A673 (cell line): Measurements from ENCODE around the gene CD302.

ENCODE experiments used
- EZH2 ChIP-seq: fragments of 200-600 bp; sonication (generic); IDR thresholded peaks from 2 replicates; pipeline ENCODE4 v1.6.1; 2017; ENCODE audit warnings: borderline replicate concordance, low read depth, mild to moderate bottlenecking, mixed read lengths, antibody characterized with exemption, low read length; ENCODE audit not compliant: poor library complexity, severe bottlenecking
- TF ChIP-seq, protein P1 (sequence below): fragments of 300-800, 200-600 bp; sonication (generic); conservative IDR thresholded peaks from 2 replicates; pipeline ENCODE4 v1.5.1; 2017; ENCODE audit warnings: low read depth, mild to moderate bottlenecking, antibody characterized with exemption, low read length, moderate library complexity, mixed read lengths

- TF ChIP-seq, protein P1, sequence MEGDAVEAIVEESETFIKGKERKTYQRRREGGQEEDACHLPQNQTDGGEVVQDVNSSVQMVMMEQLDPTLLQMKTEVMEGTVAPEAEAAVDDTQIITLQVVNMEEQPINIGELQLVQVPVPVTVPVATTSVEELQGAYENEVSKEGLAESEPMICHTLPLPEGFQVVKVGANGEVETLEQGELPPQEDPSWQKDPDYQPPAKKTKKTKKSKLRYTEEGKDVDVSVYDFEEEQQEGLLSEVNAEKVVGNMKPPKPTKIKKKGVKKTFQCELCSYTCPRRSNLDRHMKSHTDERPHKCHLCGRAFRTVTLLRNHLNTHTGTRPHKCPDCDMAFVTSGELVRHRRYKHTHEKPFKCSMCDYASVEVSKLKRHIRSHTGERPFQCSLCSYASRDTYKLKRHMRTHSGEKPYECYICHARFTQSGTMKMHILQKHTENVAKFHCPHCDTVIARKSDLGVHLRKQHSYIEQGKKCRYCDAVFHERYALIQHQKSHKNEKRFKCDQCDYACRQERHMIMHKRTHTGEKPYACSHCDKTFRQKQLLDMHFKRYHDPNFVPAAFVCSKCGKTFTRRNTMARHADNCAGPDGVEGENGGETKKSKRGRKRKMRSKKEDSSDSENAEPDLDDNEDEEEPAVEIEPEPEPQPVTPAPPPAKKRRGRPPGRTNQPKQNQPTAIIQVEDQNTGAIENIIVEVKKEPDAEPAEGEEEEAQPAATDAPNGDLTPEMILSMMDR: no peak
- TF ChIP-seq EZH2: no peak
Observed at GRCh38 chr2:159759577-159759976, 38.4 kb downstream of the CD302 start.
